Nephron (organoid): Measurements from ENCODE around the gene TBL1X.

Experiments used
- H3K27ac Mint-ChIP-seq, 3 experiments: 2 replicates each; pipeline ENCODE4 v1.8.0; 2020; ENCODE audit warnings: mixed read lengths in 3 of 3, mild to moderate bottlenecking in 2 of 3, moderate library complexity in 1 of 3
- H3K27me3 Mint-ChIP-seq: 2 replicates; pipeline ENCODE4 v1.8.0; 2021; ENCODE audit warnings: low read depth, mild to moderate bottlenecking, moderate library complexity, mixed read lengths
- H3K36me3 Mint-ChIP-seq: 2 replicates; pipeline ENCODE4 v1.8.0; 2020; ENCODE audit warnings: low read depth, mixed read lengths
- H3K4me1 Mint-ChIP-seq: 2 replicates; pipeline ENCODE4 v1.8.0; 2020; ENCODE audit warnings: mixed read lengths
- H3K4me3 Mint-ChIP-seq, 3 experiments: 2 replicates each; pipeline ENCODE4 v1.8.0; 2020; ENCODE audit warnings: mild to moderate bottlenecking in 3 of 3, mixed read lengths in 3 of 3, moderate library complexity in 2 of 3
- H3K9me3 Mint-ChIP-seq: 2 replicates; pipeline ENCODE4 v1.8.0; 2020; ENCODE audit warnings: mixed read lengths
- TF ChIP-seq, protein P1 (sequence below), 3 experiments: fragments of 200-600 bp; sonication (generic); IDR thresholded peaks; one replicate each; pipeline ENCODE4 v1.5.0; 2021; ENCODE audit warnings: antibody characterized with exemption in 3 of 3; ENCODE audit not compliant: unreplicated experiment in 3 of 3

TBL1X gene

DNA sequence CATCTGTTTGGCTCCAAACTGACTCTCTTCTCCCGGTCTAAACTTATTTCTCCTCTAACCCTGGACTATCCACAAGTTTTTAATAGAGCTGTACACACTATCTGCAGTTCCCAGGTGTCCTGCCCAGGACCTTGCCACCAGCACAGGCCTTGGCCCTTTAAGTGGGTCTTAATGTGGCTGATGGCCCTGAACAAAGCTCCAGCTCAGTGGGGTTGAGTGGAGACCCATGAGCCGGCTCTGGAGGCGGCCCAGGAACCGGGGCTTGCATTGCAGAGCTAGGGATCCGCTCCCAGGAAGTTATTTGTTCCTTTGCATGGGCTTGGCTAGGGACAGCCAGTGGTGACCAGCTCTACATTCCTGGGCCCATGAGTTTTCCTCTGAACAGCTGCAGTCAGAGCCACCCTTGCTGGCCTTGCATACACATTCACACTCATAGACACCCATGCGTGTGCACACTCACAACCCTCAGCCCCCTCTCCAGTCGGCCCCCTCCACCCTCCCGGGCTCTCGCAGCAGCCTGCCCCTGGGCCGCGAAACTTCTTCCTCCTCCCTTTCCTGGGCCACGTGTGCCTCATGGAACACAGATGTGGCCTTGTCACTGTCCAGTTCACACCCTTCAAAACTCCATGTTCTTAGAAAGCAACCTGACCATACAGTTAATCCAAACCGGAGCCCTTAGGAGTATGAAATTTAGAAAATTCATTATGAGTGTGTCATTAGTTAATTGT is 242.6 kb downstream of the TBL1X start:
- no peak overlapping the region for H3K4me3 Mint-ChIP-seq
- peaks cover 7% of the 10 kb centered on the region for H3K27me3 Mint-ChIP-seq
- peak overlapping the region in 1 of 3 experiments; percentile 17 for H3K27ac Mint-ChIP-seq
- H3K9me3 Mint-ChIP-seq: peaks cover 20% of the 10 kb centered on the region
- peaks cover 89% of the 10 kb centered on the region for H3K36me3 Mint-ChIP-seq
- TF ChIP-seq, protein P1, sequence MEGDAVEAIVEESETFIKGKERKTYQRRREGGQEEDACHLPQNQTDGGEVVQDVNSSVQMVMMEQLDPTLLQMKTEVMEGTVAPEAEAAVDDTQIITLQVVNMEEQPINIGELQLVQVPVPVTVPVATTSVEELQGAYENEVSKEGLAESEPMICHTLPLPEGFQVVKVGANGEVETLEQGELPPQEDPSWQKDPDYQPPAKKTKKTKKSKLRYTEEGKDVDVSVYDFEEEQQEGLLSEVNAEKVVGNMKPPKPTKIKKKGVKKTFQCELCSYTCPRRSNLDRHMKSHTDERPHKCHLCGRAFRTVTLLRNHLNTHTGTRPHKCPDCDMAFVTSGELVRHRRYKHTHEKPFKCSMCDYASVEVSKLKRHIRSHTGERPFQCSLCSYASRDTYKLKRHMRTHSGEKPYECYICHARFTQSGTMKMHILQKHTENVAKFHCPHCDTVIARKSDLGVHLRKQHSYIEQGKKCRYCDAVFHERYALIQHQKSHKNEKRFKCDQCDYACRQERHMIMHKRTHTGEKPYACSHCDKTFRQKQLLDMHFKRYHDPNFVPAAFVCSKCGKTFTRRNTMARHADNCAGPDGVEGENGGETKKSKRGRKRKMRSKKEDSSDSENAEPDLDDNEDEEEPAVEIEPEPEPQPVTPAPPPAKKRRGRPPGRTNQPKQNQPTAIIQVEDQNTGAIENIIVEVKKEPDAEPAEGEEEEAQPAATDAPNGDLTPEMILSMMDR (IDR thresholded peaks at IDR 0.05; ENCODE audit: unreplicated experiment in 3 of 3): no peak
- H3K4me1 Mint-ChIP-seq: peaks cover 6% of the 10 kb centered on the region

- H3K27me3 Mint-ChIP-seq: peaks cover 7% of the 10 kb centered on the region
- no peak overlapping the region for H3K4me3 Mint-ChIP-seq
- peak overlapping the region in 1 of 3 experiments; percentile 17 for H3K27ac Mint-ChIP-seq
- peaks cover 89% of the 10 kb centered on the region for H3K36me3 Mint-ChIP-seq
- peaks cover 18% of the 10 kb centered on the region for H3K9me3 Mint-ChIP-seq
- peaks cover 6% of the 10 kb centered on the region for H3K4me1 Mint-ChIP-seq
- TF ChIP-seq, protein P1 (IDR thresholded peaks at IDR 0.05; ENCODE audit: unreplicated experiment in 3 of 3): no peak
These were observed 243.2 kb downstream of the TBL1X start for GRCh38 chrX:9708086-9708485.

- H3K4me1 Mint-ChIP-seq: peaks cover 6% of the 10 kb centered on the region
- H3K36me3 Mint-ChIP-seq: peaks cover 89% of the 10 kb centered on the region
- H3K27ac Mint-ChIP-seq: peak overlapping the region; percentile 40 to 83 (median 60)
- peaks cover 15% of the 10 kb centered on the region for H3K9me3 Mint-ChIP-seq
- TF ChIP-seq, protein P1 (IDR thresholded peaks at IDR 0.05; ENCODE audit: unreplicated experiment in 3 of 3): peak; percentile 76 to 86 (median 78)
- H3K4me3 Mint-ChIP-seq: no peak overlapping the region
- peaks cover 7% of the 10 kb centered on the region for H3K27me3 Mint-ChIP-seq
These were observed 244.2 kb downstream of the TBL1X start for GRCh38 chrX:9708923-9709553.

- TF ChIP-seq, protein P1 (IDR thresholded peaks at IDR 0.05; ENCODE audit: unreplicated experiment in 3 of 3): no peak
- Mint-ChIP-seq H3K27ac (no peak overlapping the region), H3K27me3 (peaks cover 7% of the 10 kb centered on the region), H3K36me3 (peaks cover 89% of the 10 kb centered on the region), H3K4me3 (no peak overlapping the region), H3K9me3 (peaks cover 7% of the 10 kb centered on the region), H3K4me1 (peaks cover 6% of the 10 kb centered on the region)
These were observed 245.5 kb downstream of the TBL1X start for GRCh38 chrX:9710332-9710731.

- Mint-ChIP-seq H3K4me1 (no peaks in the 10 kb centered on the region), H3K9me3 (peaks cover 49% of the 10 kb centered on the region)
- TF ChIP-seq, protein P1 (IDR thresholded peaks at IDR 0.05; ENCODE audit: unreplicated experiment in 3 of 3): no peak
These were observed 252.5 kb downstream of the TBL1X start for GRCh38 chrX:9717376-9717775.

More at GRCh38 chrX:9717376-9717775, 252.5 kb downstream of the TBL1X start:
- Mint-ChIP-seq H3K36me3 (peaks cover 98% of the 10 kb centered on the region), H3K27me3 (peaks cover 4% of the 10 kb centered on the region), H3K27ac (no peak overlapping the region), H3K4me3 (no peak overlapping the region)
